Chondrocyte (in vitro differentiated cells): ENCODE data around the gene DEAF1. TPM values are rescaled to one million over a fixed set of nuclear protein-coding genes. Genes with fewer than 3 reads are reported as not detected.
A peak's percentile ranks its signal among the peaks of the same experiment; 100 is the strongest.

ENCODE experiments used
- DNase-seq: peaks from one replicate; pipeline ENCODE4 v3.0.0; 2021; ENCODE audit warnings: mixed read lengths, low spot score
- H3K27ac Mint-ChIP-seq: one replicate; pipeline ENCODE4 v1.8.0; 2021; ENCODE audit warnings: mild to moderate bottlenecking, moderate library complexity, mixed read lengths; ENCODE audit not compliant: unreplicated experiment
- H3K27me3 Mint-ChIP-seq: 2 replicates; pipeline ENCODE4 v1.8.0; 2021; ENCODE audit warnings: low read depth, mixed read lengths
- H3K36me3 Mint-ChIP-seq: 2 replicates; pipeline ENCODE4 v1.8.0; 2021; ENCODE audit warnings: low read depth, mixed read lengths
- H3K4me1 Mint-ChIP-seq: 2 replicates; pipeline ENCODE4 v1.8.0; 2021; ENCODE audit warnings: low read depth, mild to moderate bottlenecking, mixed read lengths
- H3K4me3 Mint-ChIP-seq: one replicate; pipeline ENCODE4 v1.8.0; 2021; ENCODE audit warnings: mild to moderate bottlenecking, moderate library complexity, mixed read lengths; ENCODE audit not compliant: unreplicated experiment
- H3K9me3 Mint-ChIP-seq: 2 replicates; pipeline ENCODE4 v1.8.0; 2021; ENCODE audit warnings: low read depth, mixed read lengths
- CTCF ChIP-seq: fragments of 200-600 bp; sonication (generic); IDR thresholded peaks from 2 replicates; pipeline ENCODE4 v1.5.0; 2021; ENCODE audit warnings: antibody characterized with exemption, mild to moderate bottlenecking, moderate library complexity
- total RNA-seq: library from RNA; stranded (reverse); gene quantifications from 3 replicates; pipeline ENCODE4 v1.2.1, GENCODE V29; 2021

The DEAF1 gene
- total RNA-seq, 1 donor from 2014 or later, result 67.6 TPM

DNA sequence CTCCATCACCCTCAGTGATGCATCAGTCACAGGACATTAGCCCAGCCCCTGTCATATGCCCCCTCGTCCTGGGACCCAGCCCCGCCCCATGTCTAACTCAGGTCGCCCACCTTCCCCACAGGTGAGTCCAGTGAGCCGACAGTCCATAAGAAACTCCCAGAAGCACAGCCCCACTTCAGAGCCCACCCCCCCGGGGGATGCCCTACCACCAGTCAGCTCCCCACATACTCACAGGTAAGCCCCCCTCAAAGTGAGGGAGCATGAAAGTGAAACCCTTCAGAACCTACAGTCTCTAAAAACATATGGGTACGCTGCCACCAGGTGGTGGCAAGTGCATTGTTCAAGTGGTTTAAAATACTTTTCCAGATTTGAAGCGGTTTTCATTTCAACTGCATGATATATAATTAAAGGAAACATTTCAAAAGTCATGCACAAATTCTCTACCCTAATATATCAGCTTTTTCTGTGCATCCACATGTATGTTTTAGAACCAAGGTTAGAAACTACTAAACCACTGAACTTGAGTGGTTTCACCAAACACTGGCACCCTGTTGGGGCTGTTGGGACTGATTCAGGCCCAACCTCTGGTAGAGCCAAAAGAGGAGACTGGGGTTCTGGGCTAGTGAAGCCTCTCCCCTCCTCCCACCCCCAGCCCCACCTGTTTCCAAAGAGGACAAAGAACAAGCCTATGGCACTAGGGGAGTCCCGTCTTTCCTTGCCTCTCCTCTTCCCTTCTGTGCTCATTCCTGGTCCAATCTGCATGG is 28.3 kb upstream of the DEAF1 start:
- H3K9me3 Mint-ChIP-seq, result no peaks in the 10 kb centered on the region
- peak; percentile 82 for TF ChIP-seq CTCF
- H3K4me3 Mint-ChIP-seq, result no peak overlapping the region
- no peak overlapping the region for H3K27ac Mint-ChIP-seq
- no peak for DNase-seq
- peaks cover 7% of the 10 kb centered on the region for H3K36me3 Mint-ChIP-seq
- H3K4me1 Mint-ChIP-seq, result peaks cover 16% of the 10 kb centered on the region
- no peaks in the 10 kb centered on the region for H3K27me3 Mint-ChIP-seq

- Mint-ChIP-seq H3K9me3 (no peaks in the 10 kb centered on the region), H3K4me3 (no peak overlapping the region), H3K36me3 (peaks cover 7% of the 10 kb centered on the region), H3K27ac (no peak overlapping the region), H3K27me3 (no peaks in the 10 kb centered on the region), H3K4me1 (peaks cover 12% of the 10 kb centered on the region)
- TF ChIP-seq CTCF, result no peak
- no peak for DNase-seq
Measured at GRCh38 chr11:722346-722811, 27.4 kb upstream of the DEAF1 start.

DNA sequence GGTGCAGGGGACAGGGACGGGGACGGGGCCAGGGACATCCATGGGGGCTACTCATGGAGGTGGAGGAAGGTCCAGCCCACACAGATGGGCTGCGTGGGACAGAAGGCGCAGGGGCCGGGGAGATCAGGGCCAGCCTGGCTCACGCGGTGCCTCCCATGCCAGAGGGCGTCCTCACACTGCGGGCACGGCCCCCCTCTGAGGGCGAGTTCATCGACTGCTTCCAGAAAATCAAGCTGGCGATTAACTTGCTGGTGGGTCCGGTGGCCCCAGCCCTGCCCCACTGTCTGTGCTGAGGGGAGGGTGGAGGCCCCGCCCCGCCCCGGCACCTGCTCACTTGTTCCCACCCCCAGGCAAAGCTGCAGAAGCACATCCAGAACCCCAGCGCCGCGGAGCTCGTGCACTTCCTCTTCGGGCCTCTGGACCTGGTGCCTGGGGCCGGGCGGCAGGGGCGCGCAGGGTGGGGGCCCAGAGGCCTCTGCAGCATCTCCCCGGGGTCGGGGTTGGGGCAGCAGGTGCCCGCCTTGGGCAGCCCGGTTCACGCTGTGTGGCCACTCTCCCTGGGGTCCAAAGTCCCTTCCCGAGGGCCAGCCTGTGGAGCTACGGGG is 26.8 kb upstream of the DEAF1 start:
- Mint-ChIP-seq H3K27ac (no peak overlapping the region), H3K4me3 (no peak overlapping the region), H3K4me1 (peaks cover 11% of the 10 kb centered on the region), H3K9me3 (no peaks in the 10 kb centered on the region), H3K27me3 (no peaks in the 10 kb centered on the region), H3K36me3 (peaks cover 7% of the 10 kb centered on the region)
- TF ChIP-seq CTCF, result no peak
- DNase-seq, result no peak

- Mint-ChIP-seq H3K9me3 (no peaks in the 10 kb centered on the region), H3K4me1 (peaks cover 8% of the 10 kb centered on the region), H3K36me3 (peaks cover 7% of the 10 kb centered on the region), H3K4me3 (no peak overlapping the region), H3K27ac (no peak overlapping the region), H3K27me3 (no peaks in the 10 kb centered on the region)
- no peak for DNase-seq
- TF ChIP-seq CTCF, result no peak
Measured at GRCh38 chr11:721247-721740, 26.3 kb upstream of the DEAF1 start.

DNA sequence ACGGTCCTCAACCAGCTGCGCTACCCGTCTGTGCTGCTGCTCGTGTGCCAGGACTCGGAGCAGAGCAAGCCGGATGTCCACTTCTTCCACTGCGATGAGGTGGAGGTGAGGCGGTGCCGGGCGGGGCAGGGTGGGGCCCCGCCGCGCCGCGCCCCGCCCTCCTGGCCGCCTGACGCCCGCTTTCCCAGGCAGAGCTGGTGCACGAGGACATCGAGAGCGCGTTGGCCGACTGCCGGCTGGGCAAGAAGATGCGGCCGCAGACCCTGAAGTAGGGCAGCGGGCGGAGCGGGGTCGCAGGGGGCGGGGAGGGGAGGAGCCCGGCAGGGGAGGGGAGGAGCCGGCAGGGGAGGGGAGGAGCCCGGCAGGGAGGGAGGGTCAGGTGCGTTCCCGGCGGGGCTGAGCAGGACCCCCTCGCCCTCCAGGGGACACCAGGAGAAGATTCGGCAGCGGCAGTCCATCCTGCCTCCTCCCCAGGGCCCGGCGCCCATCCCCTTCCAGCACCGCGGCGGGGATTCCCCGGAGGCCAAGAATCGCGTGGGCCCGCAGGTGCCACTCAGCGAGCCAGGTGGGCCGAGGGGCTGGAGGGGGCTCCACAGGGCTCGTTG is 25.7 kb upstream of the DEAF1 start:
- TF ChIP-seq CTCF, result no peak
- Mint-ChIP-seq H3K27me3 (no peaks in the 10 kb centered on the region), H3K4me1 (peaks cover 8% of the 10 kb centered on the region), H3K36me3 (peaks cover 7% of the 10 kb centered on the region), H3K9me3 (no peaks in the 10 kb centered on the region), H3K27ac (no peak overlapping the region), H3K4me3 (no peak overlapping the region)
- no peak for DNase-seq
